Activated CD4-positive, alpha-beta T cell treated with anti-CD3 and anti-CD28 coated beads, Interleukin-2, amount 10 ng/mL, durations not matched to agents 24 days and 14 days (primary cell): ENCODE measurements around the gene CNGB1. TPM values are rescaled to one million over a fixed set of nuclear protein-coding genes. Genes with fewer than 3 reads are reported as not detected.
"Not testable (repeated sequence)": the region's sequence is repeated elsewhere in the genome, so short reads cannot be mapped to it uniquely, and the experiment has no call there.

Source experiments
- DNase-seq: peaks from one replicate; pipeline ENCODE4 v3.0.0; 2022
- H3K27ac Mint-ChIP-seq: one replicate; pipeline ENCODE4 v1.8.0; 2022; ENCODE audit warnings: mild to moderate bottlenecking, mixed read lengths
- H3K27me3 Mint-ChIP-seq: one replicate; pipeline ENCODE4 v1.8.0; 2022; ENCODE audit warnings: mixed read lengths
- H3K36me3 Mint-ChIP-seq: one replicate; pipeline ENCODE4 v1.8.0; 2022; ENCODE audit warnings: low read depth, mild to moderate bottlenecking, mixed read lengths
- H3K4me1 Mint-ChIP-seq: one replicate; pipeline ENCODE4 v1.8.0; 2021; ENCODE audit warnings: mixed read lengths
- H3K4me3 Mint-ChIP-seq: one replicate; pipeline ENCODE4 v1.8.0; 2022; ENCODE audit warnings: mild to moderate bottlenecking, moderate library complexity, mixed read lengths
- H3K9me3 Mint-ChIP-seq: one replicate; pipeline ENCODE4 v1.8.0; 2021; ENCODE audit warnings: mixed read lengths
- intact Hi-C: fragments of 100-400 bp; cut with micrococcal nuclease; formaldehyde crosslinking; loops from one replicate; pipeline ENCODE4 v1.15.1; 2023
- total RNA-seq: library from RNA; stranded (reverse); gene quantifications from 2 replicates; pipeline ENCODE4 v1.2.3, GENCODE V29; 2022

The CNGB1 gene
- total RNA-seq, 1 donor from 2014 or later: not detected

GRCh38 chr16:57937861-57938260 is 33.1 kb downstream of the CNGB1 start:
- Mint-ChIP-seq H3K9me3 (no peaks in the 10 kb centered on the region), H3K27me3 (peaks cover 6% of the 10 kb centered on the region), H3K27ac (no peak overlapping the region), H3K4me1 (no peaks in the 10 kb centered on the region), H3K36me3 (no peaks in the 10 kb centered on the region), H3K4me3 (no peak overlapping the region)
- intact Hi-C loops: no loop called here
- DNase-seq: no peak

- no peaks in the 10 kb centered on the region for H3K4me1 Mint-ChIP-seq
- no peaks in the 10 kb centered on the region for H3K9me3 Mint-ChIP-seq
- H3K27ac Mint-ChIP-seq: no peak overlapping the region
- intact Hi-C loops: no loop called here
- H3K36me3 Mint-ChIP-seq: no peaks in the 10 kb centered on the region
- no peak overlapping the region for H3K4me3 Mint-ChIP-seq
- no peak for DNase-seq
- H3K27me3 Mint-ChIP-seq: peaks cover 2% of the 10 kb centered on the region
These were observed 35.0 kb downstream of the CNGB1 start for GRCh38 chr16:57935904-57936303.

- no peaks in the 10 kb centered on the region for H3K4me1 Mint-ChIP-seq
- H3K27me3 Mint-ChIP-seq: peaks cover 2% of the 10 kb centered on the region
- H3K36me3 Mint-ChIP-seq: no peaks in the 10 kb centered on the region
- intact Hi-C loops: no loop called here
- H3K4me3 Mint-ChIP-seq: no peak overlapping the region
- H3K9me3 Mint-ChIP-seq: no peaks in the 10 kb centered on the region
- no peak for DNase-seq
- H3K27ac Mint-ChIP-seq: no peak overlapping the region
These were observed 40.4 kb downstream of the CNGB1 start for GRCh38 chr16:57930533-57930932.

GRCh38 chr16:57929250-57929649 is 41.7 kb downstream of the CNGB1 start:
- H3K27me3 Mint-ChIP-seq: peaks cover 2% of the 10 kb centered on the region
- no peak for DNase-seq
- H3K27ac Mint-ChIP-seq: no peak overlapping the region
- H3K36me3 Mint-ChIP-seq: no peaks in the 10 kb centered on the region
- intact Hi-C loops: no loop called here
- no peaks in the 10 kb centered on the region for H3K4me1 Mint-ChIP-seq
- no peaks in the 10 kb centered on the region for H3K9me3 Mint-ChIP-seq
- H3K4me3 Mint-ChIP-seq: no peak overlapping the region

GRCh38 chr16:57926041-57926440 is 44.9 kb downstream of the CNGB1 start:
- Mint-ChIP-seq H3K4me1 (no peaks in the 10 kb centered on the region), H3K27ac (no peak overlapping the region), H3K27me3 (peaks cover 2% of the 10 kb centered on the region), H3K9me3 (no peaks in the 10 kb centered on the region), H3K4me3 (no peak overlapping the region), H3K36me3 (no peaks in the 10 kb centered on the region)
- intact Hi-C loops: no loop called here
- no peak for DNase-seq

GRCh38 chr16:57925310-57925709 is 45.6 kb downstream of the CNGB1 start:
- H3K27ac Mint-ChIP-seq: no peak overlapping the region
- no peaks in the 10 kb centered on the region for H3K27me3 Mint-ChIP-seq
- no peak for DNase-seq
- no peaks in the 10 kb centered on the region for H3K9me3 Mint-ChIP-seq
- no peaks in the 10 kb centered on the region for H3K36me3 Mint-ChIP-seq
- H3K4me1 Mint-ChIP-seq: no peaks in the 10 kb centered on the region
- intact Hi-C loops: no loop called here
- no peak overlapping the region for H3K4me3 Mint-ChIP-seq

GRCh38 chr16:57924514-57924913 is 46.4 kb downstream of the CNGB1 start:
- DNase-seq: no peak
- Mint-ChIP-seq H3K4me3 (no peak overlapping the region), H3K36me3 (no peaks in the 10 kb centered on the region), H3K27ac (no peak overlapping the region), H3K27me3 (no peaks in the 10 kb centered on the region), H3K4me1 (no peaks in the 10 kb centered on the region), H3K9me3 (no peaks in the 10 kb centered on the region)
- intact Hi-C loops: no loop called here

- no peak for DNase-seq
- Mint-ChIP-seq H3K36me3 (no peaks in the 10 kb centered on the region), H3K4me1 (no peaks in the 10 kb centered on the region), H3K27ac (no peak overlapping the region), H3K27me3 (no peaks in the 10 kb centered on the region), H3K9me3 (no peaks in the 10 kb centered on the region), H3K4me3 (no peak overlapping the region)
- intact Hi-C loops: no loop called here
These were observed 47.1 kb downstream of the CNGB1 start for GRCh38 chr16:57923841-57924240.

- DNase-seq: no peak
- H3K9me3 Mint-ChIP-seq: no peaks in the 10 kb centered on the region
- H3K27me3 Mint-ChIP-seq: no peaks in the 10 kb centered on the region
- intact Hi-C loops: no loop called here
- no peaks in the 10 kb centered on the region for H3K36me3 Mint-ChIP-seq
- H3K27ac Mint-ChIP-seq: no peak overlapping the region
- no peaks in the 10 kb centered on the region for H3K4me1 Mint-ChIP-seq
- no peak overlapping the region for H3K4me3 Mint-ChIP-seq
These were observed 47.5 kb downstream of the CNGB1 start for GRCh38 chr16:57923418-57923817.

GRCh38 chr16:57920880-57921229 is 50.1 kb downstream of the CNGB1 start:
- H3K9me3 Mint-ChIP-seq: no peaks in the 10 kb centered on the region
- no peaks in the 10 kb centered on the region for H3K4me1 Mint-ChIP-seq
- H3K27ac Mint-ChIP-seq: no peak overlapping the region
- H3K27me3 Mint-ChIP-seq: no peaks in the 10 kb centered on the region
- no peaks in the 10 kb centered on the region for H3K36me3 Mint-ChIP-seq
- no peak overlapping the region for H3K4me3 Mint-ChIP-seq
- intact Hi-C loops: no loop called here
- DNase-seq: no peak

GRCh38 chr16:57920215-57920879 is 50.6 kb downstream of the CNGB1 start:
- intact Hi-C loops: no loop called here
- Mint-ChIP-seq H3K4me1 (no peaks in the 10 kb centered on the region), H3K27ac (no peak overlapping the region), H3K4me3 (no peak overlapping the region), H3K27me3 (no peaks in the 10 kb centered on the region), H3K9me3 (no peaks in the 10 kb centered on the region), H3K36me3 (no peaks in the 10 kb centered on the region)
- DNase-seq: no peak

- Mint-ChIP-seq H3K4me3 (no peak overlapping the region), H3K27ac (no peak overlapping the region), H3K27me3 (no peaks in the 10 kb centered on the region), H3K4me1 (no peaks in the 10 kb centered on the region), H3K36me3 (no peaks in the 10 kb centered on the region), H3K9me3 (no peaks in the 10 kb centered on the region)
- intact Hi-C loops: no loop called here
- DNase-seq: no peak
These were observed 51.9 kb downstream of the CNGB1 start for GRCh38 chr16:57918994-57919393.

GRCh38 chr16:57918444-57918843 is 52.5 kb downstream of the CNGB1 start:
- Mint-ChIP-seq H3K4me3 (no peak overlapping the region), H3K36me3 (no peaks in the 10 kb centered on the region), H3K27ac (no peak overlapping the region), H3K4me1 (no peaks in the 10 kb centered on the region), H3K27me3 (no peaks in the 10 kb centered on the region), H3K9me3 (no peaks in the 10 kb centered on the region)
- intact Hi-C loops: no loop called here
- DNase-seq: no peak

- H3K36me3 Mint-ChIP-seq, intact Hi-C loops, H3K9me3 Mint-ChIP-seq, H3K4me1 Mint-ChIP-seq, H3K27ac Mint-ChIP-seq, H3K27me3 Mint-ChIP-seq, DNase-seq, H3K4me3 Mint-ChIP-seq: not testable (repeated sequence)
These were observed 53.0 kb downstream of the CNGB1 start for GRCh38 chr16:57917929-57918328.

- H3K27ac Mint-ChIP-seq, H3K36me3 Mint-ChIP-seq, DNase-seq, intact Hi-C loops, H3K4me1 Mint-ChIP-seq, H3K27me3 Mint-ChIP-seq, H3K4me3 Mint-ChIP-seq, H3K9me3 Mint-ChIP-seq: not testable (repeated sequence)
These were observed 53.4 kb downstream of the CNGB1 start for GRCh38 chr16:57917489-57917888.
